ENCODE measurements around the gene DLGAP1. TPM values are rescaled to one million over a fixed set of nuclear protein-coding genes. Genes with fewer than 3 reads are reported as not detected.
"Not testable (repeated sequence)": the region's sequence is repeated elsewhere in the genome, so short reads cannot be mapped to it uniquely, and the experiment has no call there.

The DLGAP1 gene
- total RNA-seq, 4 donors from 2014 or later, result 0.13 to 6.2 (median 0.53) TPM

- Histone ChIP-seq H3K4me3 (no peak overlapping the region), H3K27me3 (no peaks in the 10 kb centered on the region), H3K36me3 (no peaks in the 10 kb centered on the region), H3K9me3 (no peaks in the 10 kb centered on the region), H3K27ac (no peak overlapping the region), H3K4me1 (no peaks in the 10 kb centered on the region)
- intact Hi-C loops (cut with DNase I; ENCODE audit: low total_unique reads), result no loop called here
- ATAC-seq (no peak), DNase-seq (no peak)
- in situ Hi-C loops (cut with MboI; ENCODE audit: low sequenced_read_pairs in 4 of 4), result no loop called here
- TF ChIP-seq POLR2A (IDR thresholded peaks at IDR 0.05) (no peak), CTCF (IDR thresholded peaks at IDR 0.05 in 4 of 5, conservative IDR thresholded peaks at IDR 0.05 in 1 of 5) (no peak)
These were observed 801.2 kb downstream of the DLGAP1 start for GRCh38 chr18:3653851-3654441.

GRCh38 chr18:3653263-3653850, 801.8 kb downstream of the DLGAP1 start:
- Histone ChIP-seq H3K27me3 (no peaks in the 10 kb centered on the region), H3K4me1 (no peaks in the 10 kb centered on the region), H3K4me3 (no peak overlapping the region), H3K9me3 (no peaks in the 10 kb centered on the region), H3K36me3 (no peaks in the 10 kb centered on the region), H3K27ac (no peak overlapping the region)
- DNase-seq (no peak), ATAC-seq (no peak)
- intact Hi-C loops (cut with DNase I; ENCODE audit: low total_unique reads), result no loop called here
- TF ChIP-seq CTCF (IDR thresholded peaks at IDR 0.05 in 4 of 5, conservative IDR thresholded peaks at IDR 0.05 in 1 of 5), result no peak
- no peak for TF ChIP-seq POLR2A (IDR thresholded peaks at IDR 0.05)
- in situ Hi-C loops (cut with MboI; ENCODE audit: low sequenced_read_pairs in 4 of 4), result no loop called here

GRCh38 chr18:3652380-3653262, 802.5 kb downstream of the DLGAP1 start:
- no peaks in the 10 kb centered on the region for H3K9me3 ChIP-seq
- DNase-seq (no peak), ATAC-seq (peak in 1 of 2 donors; percentile 41)
- no peak overlapping the region for H3K27ac ChIP-seq
- TF ChIP-seq POLR2A (IDR thresholded peaks at IDR 0.05) (no peak), CTCF (IDR thresholded peaks at IDR 0.05 in 4 of 5, conservative IDR thresholded peaks at IDR 0.05 in 1 of 5) (no peak)
- H3K27me3 ChIP-seq, result no peaks in the 10 kb centered on the region
- no peaks in the 10 kb centered on the region for H3K4me1 ChIP-seq
- in situ Hi-C loops (cut with MboI; ENCODE audit: low sequenced_read_pairs in 4 of 4) (no loop called here), intact Hi-C loops (cut with DNase I; ENCODE audit: low total_unique reads) (no loop called here)
- no peaks in the 10 kb centered on the region for H3K36me3 ChIP-seq
- H3K4me3 ChIP-seq, result no peak overlapping the region

GRCh38 chr18:3651266-3651665, 803.8 kb downstream of the DLGAP1 start:
- no peak overlapping the region for H3K27ac ChIP-seq
- in situ Hi-C loops (cut with MboI; ENCODE audit: low sequenced_read_pairs in 4 of 4) (no loop called here), intact Hi-C loops (cut with DNase I; ENCODE audit: low total_unique reads) (no loop called here)
- DNase-seq (no peak), ATAC-seq (no peak)
- no peaks in the 10 kb centered on the region for H3K9me3 ChIP-seq
- TF ChIP-seq POLR2A (IDR thresholded peaks at IDR 0.05) (no peak), CTCF (IDR thresholded peaks at IDR 0.05 in 4 of 5, conservative IDR thresholded peaks at IDR 0.05 in 1 of 5) (no peak)
- no peaks in the 10 kb centered on the region for H3K27me3 ChIP-seq
- no peak overlapping the region for H3K4me3 ChIP-seq
- H3K4me1 ChIP-seq, result no peaks in the 10 kb centered on the region
- H3K36me3 ChIP-seq, result no peaks in the 10 kb centered on the region

GRCh38 chr18:3650521-3651042, 804.5 kb downstream of the DLGAP1 start:
- in situ Hi-C loops (cut with MboI; ENCODE audit: low sequenced_read_pairs in 4 of 4); H3K4me1 ChIP-seq; H3K9me3 ChIP-seq; H3K36me3 ChIP-seq; H3K27me3 ChIP-seq; DNase-seq; H3K27ac ChIP-seq; H3K4me3 ChIP-seq; intact Hi-C loops (cut with DNase I; ENCODE audit: low total_unique reads); ATAC-seq: not testable (repeated sequence)
